Osteocyte (in vitro differentiated cells): Measurements from ENCODE around the gene NUDT6. TPM values are rescaled to one million over a fixed set of nuclear protein-coding genes. Genes with fewer than 3 reads are reported as not detected.
"Not testable (repeated sequence)": the region's sequence is repeated elsewhere in the genome, so short reads cannot be mapped to it uniquely, and the experiment has no call there.

Experiments
- DNase-seq: peaks from one replicate; pipeline ENCODE4 v3.0.0; 2021; ENCODE audit warnings: mixed read lengths; ENCODE audit not compliant: unreplicated experiment; ENCODE audit errors: extremely low spot score
- H3K27ac Mint-ChIP-seq: one replicate; pipeline ENCODE4 v1.8.0; 2021; ENCODE audit warnings: mild to moderate bottlenecking, mixed read lengths; ENCODE audit not compliant: unreplicated experiment
- H3K27me3 Mint-ChIP-seq: one replicate; pipeline ENCODE4 v1.8.0; 2021; ENCODE audit warnings: mixed read lengths; ENCODE audit not compliant: unreplicated experiment
- H3K36me3 Mint-ChIP-seq: one replicate; pipeline ENCODE4 v1.8.0; 2021; ENCODE audit warnings: mixed read lengths; ENCODE audit not compliant: unreplicated experiment
- H3K4me1 Mint-ChIP-seq: one replicate; pipeline ENCODE4 v1.8.0; 2021; ENCODE audit warnings: mixed read lengths; ENCODE audit not compliant: unreplicated experiment
- H3K4me3 Mint-ChIP-seq: one replicate; pipeline ENCODE4 v1.8.0; 2021; ENCODE audit warnings: mild to moderate bottlenecking, moderate library complexity, mixed read lengths; ENCODE audit not compliant: unreplicated experiment
- H3K9me3 Mint-ChIP-seq: one replicate; pipeline ENCODE4 v1.8.0; 2021; ENCODE audit warnings: mixed read lengths; ENCODE audit not compliant: unreplicated experiment
- CTCF ChIP-seq: fragments of 200-600 bp; sonication (generic); IDR thresholded peaks from 2 replicates; pipeline ENCODE4 v1.5.0; 2021; ENCODE audit warnings: antibody characterized with exemption, mild to moderate bottlenecking, moderate library complexity
- total RNA-seq: library from RNA; stranded (reverse); gene quantifications from 2 replicates; pipeline ENCODE4 v1.2.1, GENCODE V29; 2021

NUDT6 gene
- total RNA-seq, 1 donor from 2014 or later, result 4.8 TPM

- no peak for TF ChIP-seq CTCF
- DNase-seq, result no peak
Measured at GRCh38 chr4:122855353-122855890, 67.0 kb downstream of the NUDT6 start.

GRCh38 chr4:122854447-122855352, 67.7 kb downstream of the NUDT6 start:
- Mint-ChIP-seq H3K27me3 (no peaks in the 10 kb centered on the region), H3K36me3 (peaks cover 2% of the 10 kb centered on the region), H3K9me3 (no peaks in the 10 kb centered on the region), H3K4me1 (peaks cover 35% of the 10 kb centered on the region), H3K27ac (peak overlapping the region; percentile 66), H3K4me3 (no peak overlapping the region)
- DNase-seq, result no peak
- TF ChIP-seq CTCF, result no peak

More at GRCh38 chr4:122855353-122855890, 67.0 kb downstream of the NUDT6 start:
- Mint-ChIP-seq H3K36me3 (peaks cover 2% of the 10 kb centered on the region), H3K27me3 (no peaks in the 10 kb centered on the region), H3K4me1 (peaks cover 35% of the 10 kb centered on the region), H3K4me3 (no peak overlapping the region), H3K27ac (peak overlapping the region; percentile 63), H3K9me3 (no peaks in the 10 kb centered on the region)

- no peaks in the 10 kb centered on the region for H3K27me3 Mint-ChIP-seq
- H3K9me3 Mint-ChIP-seq, result peaks cover 6% of the 10 kb centered on the region
- no peak overlapping the region for H3K27ac Mint-ChIP-seq
- peaks cover 25% of the 10 kb centered on the region for H3K4me1 Mint-ChIP-seq
- H3K4me3 Mint-ChIP-seq, result no peak overlapping the region
- no peak for TF ChIP-seq CTCF
- DNase-seq, result no peak
- peaks cover 11% of the 10 kb centered on the region for H3K36me3 Mint-ChIP-seq
Measured at GRCh38 chr4:122851568-122851967, 70.8 kb downstream of the NUDT6 start.

GRCh38 chr4:122849789-122850188, 72.6 kb downstream of the NUDT6 start:
- H3K9me3 Mint-ChIP-seq, H3K27me3 Mint-ChIP-seq, H3K4me3 Mint-ChIP-seq, H3K27ac Mint-ChIP-seq, DNase-seq: not testable (repeated sequence)
- Mint-ChIP-seq H3K36me3 (peaks cover 10% of the 10 kb centered on the region), H3K4me1 (peaks cover 25% of the 10 kb centered on the region)

GRCh38 chr4:122847931-122848330, 74.5 kb downstream of the NUDT6 start:
- Mint-ChIP-seq H3K27me3 (no peaks in the 10 kb centered on the region), H3K4me1 (peaks cover 15% of the 10 kb centered on the region), H3K27ac (no peak overlapping the region), H3K36me3 (peaks cover 13% of the 10 kb centered on the region), H3K9me3 (peaks cover 6% of the 10 kb centered on the region), H3K4me3 (no peak overlapping the region)
- TF ChIP-seq CTCF, result no peak
- no peak for DNase-seq
